ENCODE results near the gene BCAN.

Gene BCAN

DNA sequence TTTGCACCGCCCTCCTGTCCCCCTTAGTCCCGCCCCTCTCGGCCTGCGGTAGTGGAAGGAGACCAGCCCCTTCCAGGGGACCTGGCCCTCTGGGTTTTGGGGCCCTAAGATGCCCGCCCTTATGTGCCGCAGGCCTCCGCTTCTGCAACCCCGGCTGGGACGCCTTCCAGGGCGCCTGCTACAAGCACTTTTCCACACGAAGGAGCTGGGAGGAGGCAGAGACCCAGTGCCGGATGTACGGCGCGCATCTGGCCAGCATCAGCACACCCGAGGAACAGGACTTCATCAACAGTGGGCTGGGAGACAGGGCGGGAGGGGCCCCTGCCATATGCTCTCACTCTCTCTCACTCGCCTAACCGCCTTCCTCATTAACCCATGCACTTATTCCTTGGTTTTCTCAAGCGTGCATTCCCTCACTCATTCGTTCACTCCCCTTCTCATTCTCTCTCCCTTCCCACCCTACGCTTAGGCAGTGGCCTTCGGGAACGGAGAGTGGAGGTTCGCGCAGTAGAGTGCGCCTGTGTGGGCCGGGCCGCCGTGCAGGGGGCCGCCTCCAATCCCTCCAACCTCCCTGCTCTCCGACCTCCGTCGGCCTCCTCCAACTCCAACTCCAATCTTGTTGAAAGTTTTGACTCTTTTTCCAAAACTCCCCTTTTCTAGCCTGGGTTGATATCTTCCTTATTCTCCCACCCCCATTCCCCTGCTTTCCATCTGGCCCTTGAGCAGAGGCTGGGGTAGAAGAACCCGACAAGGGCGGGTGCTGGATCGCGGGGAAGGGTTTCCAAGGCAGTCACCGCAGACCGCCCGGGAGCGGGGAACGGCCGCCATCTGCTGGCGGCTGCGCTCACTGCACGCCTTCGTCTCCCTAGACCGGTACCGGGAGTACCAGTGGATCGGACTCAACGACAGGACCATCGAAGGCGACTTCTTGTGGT, 15.2 kb downstream of the BCAN start:
- Mint-ChIP-seq H3K4me1 (ENCODE audit: low read depth) (peaks cover 69% of the 10 kb centered on the region), H3K9me3 (no peaks in the 10 kb centered on the region), H3K27ac (peak overlapping the region; percentile 65), H3K4me3 (peak overlapping the region; percentile 59), H3K27me3 (peaks cover 69% of the 10 kb centered on the region), H3K36me3 (ENCODE audit: low read depth) (no peaks in the 10 kb centered on the region)
- intact Hi-C loops (cut with micrococcal nuclease), result loop anchor here (1.0 kb wide), 1 partner anchor 30 kb away; no protein-coding TSS in a partner anchor

DNA sequence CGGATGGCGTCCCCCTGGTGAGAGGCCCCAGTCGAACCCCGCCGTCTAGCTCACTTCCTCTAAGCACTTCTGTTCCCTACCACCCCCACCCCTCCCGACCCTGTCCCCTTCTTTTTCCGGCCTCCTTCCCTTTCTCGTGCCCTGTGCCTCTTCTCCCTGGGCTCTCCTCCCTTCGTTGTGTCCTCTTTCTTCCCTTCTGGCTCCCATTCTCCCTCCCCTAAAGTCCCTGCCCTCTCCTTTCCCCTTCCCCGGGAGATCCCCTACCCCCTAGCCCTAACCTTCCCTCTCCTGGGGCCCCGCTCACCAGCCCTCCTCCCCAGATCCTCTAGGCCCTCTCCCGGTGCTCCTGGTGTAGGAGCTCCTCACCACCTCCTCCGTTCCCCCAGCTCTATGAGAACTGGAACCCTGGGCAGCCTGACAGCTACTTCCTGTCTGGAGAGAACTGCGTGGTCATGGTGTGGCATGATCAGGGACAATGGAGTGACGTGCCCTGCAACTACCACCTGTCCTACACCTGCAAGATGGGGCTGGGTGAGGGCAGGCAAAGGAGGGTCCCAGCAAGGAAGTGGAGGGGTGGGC, 15.9 kb downstream of the BCAN start:
- H3K36me3 Mint-ChIP-seq (ENCODE audit: low read depth), result no peaks in the 10 kb centered on the region
- H3K4me3 Mint-ChIP-seq, result peak overlapping the region; percentile 59
- H3K9me3 Mint-ChIP-seq, result no peaks in the 10 kb centered on the region
- H3K27ac Mint-ChIP-seq, result peak overlapping the region; percentile 65
- intact Hi-C loops (cut with micrococcal nuclease), result loop anchor here (1.0 kb wide), 1 partner anchor 31 kb away; no protein-coding TSS in a partner anchor
- peaks cover 73% of the 10 kb centered on the region for H3K4me1 Mint-ChIP-seq (ENCODE audit: low read depth)
- peaks cover 67% of the 10 kb centered on the region for H3K27me3 Mint-ChIP-seq

DNA sequence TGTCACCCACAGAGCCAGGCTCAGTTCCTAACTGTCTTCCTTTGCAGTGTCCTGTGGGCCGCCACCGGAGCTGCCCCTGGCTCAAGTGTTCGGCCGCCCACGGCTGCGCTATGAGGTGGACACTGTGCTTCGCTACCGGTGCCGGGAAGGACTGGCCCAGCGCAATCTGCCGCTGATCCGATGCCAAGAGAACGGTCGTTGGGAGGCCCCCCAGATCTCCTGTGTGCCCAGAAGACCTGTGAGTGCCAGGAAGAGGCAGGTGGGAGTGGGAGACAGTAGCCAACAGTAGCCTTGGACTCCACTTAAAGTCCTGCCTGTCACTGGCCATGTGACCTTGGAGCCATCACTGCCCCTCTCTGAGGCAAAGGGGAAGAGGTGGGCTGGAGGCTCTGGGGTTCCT, 16.6 kb downstream of the BCAN start:
- peaks cover 67% of the 10 kb centered on the region for H3K27me3 Mint-ChIP-seq
- intact Hi-C loops (cut with micrococcal nuclease), result no loop called here
- H3K27ac Mint-ChIP-seq, result peak overlapping the region; percentile 65
- H3K9me3 Mint-ChIP-seq, result no peaks in the 10 kb centered on the region
- H3K4me3 Mint-ChIP-seq, result no peak overlapping the region
- peaks cover 80% of the 10 kb centered on the region for H3K4me1 Mint-ChIP-seq (ENCODE audit: low read depth)
- H3K36me3 Mint-ChIP-seq (ENCODE audit: low read depth), result no peaks in the 10 kb centered on the region

DNA sequence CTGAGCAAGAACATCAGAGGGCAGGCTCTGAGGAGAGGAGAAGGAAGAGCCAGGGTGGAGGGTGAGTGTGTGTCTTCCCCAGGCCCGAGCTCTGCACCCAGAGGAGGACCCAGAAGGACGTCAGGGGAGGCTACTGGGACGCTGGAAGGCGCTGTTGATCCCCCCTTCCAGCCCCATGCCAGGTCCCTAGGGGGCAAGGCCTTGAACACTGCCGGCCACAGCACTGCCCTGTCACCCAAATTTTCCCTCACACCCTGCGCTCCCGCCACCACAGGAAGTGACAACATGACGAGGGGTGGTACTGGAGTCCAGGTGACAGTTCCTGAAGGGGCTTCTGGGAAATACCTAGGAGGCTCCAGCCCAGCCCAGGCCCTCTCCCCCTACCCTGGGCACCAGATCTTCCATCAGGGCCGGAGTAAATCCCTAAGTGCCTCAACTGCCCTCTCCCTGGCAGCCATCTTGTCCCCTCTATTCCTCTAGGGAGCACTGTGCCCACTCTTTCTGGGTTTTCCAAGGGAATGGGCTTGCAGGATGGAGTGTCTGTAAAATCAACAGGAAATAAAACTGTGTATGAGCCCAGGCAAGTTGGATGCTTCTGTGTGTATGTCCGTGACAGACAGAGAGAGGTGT, 17.1 kb downstream of the BCAN start:
- Mint-ChIP-seq H3K27me3 (peaks cover 65% of the 10 kb centered on the region), H3K36me3 (ENCODE audit: low read depth) (no peaks in the 10 kb centered on the region), H3K4me3 (no peak overlapping the region), H3K9me3 (no peaks in the 10 kb centered on the region), H3K4me1 (ENCODE audit: low read depth) (peaks cover 86% of the 10 kb centered on the region), H3K27ac (peak overlapping the region; percentile 65)
- intact Hi-C loops (cut with micrococcal nuclease), result no loop called here

DNA sequence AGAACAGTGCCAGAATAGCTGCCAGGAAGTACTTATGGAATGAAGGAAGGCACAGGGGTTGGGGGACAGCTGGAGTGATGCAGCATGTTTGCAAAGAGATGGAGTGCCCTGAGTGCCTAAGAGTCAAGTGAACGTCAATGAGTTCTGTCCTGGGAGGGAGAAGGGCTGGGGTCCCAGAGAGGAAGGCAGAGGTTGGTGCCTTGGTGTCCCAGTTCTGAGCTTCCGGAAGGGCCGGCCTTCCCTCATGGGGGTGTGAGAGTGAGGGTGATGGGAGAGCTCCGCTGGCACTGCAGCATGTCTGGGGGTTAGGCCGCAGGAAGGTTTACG, 17.7 kb downstream of the BCAN start:
- H3K9me3 Mint-ChIP-seq, result no peaks in the 10 kb centered on the region

DNA sequence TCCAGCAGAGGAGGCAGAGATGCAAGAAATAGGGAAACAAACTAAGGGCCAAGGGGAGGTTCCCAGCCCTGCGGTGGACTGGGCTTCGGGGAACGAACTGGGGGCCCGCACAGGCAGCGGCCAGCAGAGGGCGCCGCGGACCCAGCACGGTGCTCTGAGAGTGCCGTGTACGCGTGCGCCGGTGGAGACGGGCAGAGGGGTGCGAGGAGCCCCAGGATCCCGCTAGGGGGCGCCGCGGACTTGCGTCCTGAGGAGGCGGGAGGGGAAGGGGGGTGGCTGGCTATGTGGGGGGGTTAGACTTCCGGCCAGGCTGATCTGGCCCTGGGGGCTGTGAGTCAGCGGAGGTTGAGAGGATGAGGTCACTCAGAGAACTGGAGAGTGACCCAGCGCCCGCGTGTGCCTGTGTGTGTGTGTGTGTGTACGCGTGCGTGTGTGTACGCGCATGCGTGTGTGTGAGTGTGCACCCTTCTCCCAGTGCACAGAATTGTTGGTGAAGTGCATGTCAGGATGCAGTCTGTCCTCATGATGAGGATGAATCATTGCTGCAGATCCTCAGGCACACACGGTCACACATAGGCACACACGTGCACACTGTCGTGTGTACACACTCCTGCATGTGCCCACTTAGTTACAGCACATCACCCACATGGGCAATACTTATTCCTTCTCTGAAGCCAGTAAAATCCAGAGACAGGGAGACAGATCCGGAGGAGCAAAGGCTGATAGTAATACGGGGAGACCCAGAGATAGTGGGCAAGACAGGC, 18.3 kb downstream of the BCAN start:
- peak overlapping the region; percentile 45 for H3K27ac Mint-ChIP-seq
- intact Hi-C loops (cut with micrococcal nuclease), result loop anchor here (2.0 kb wide), 1 partner anchor 19 kb away; no protein-coding TSS in a partner anchor
- H3K4me1 Mint-ChIP-seq (ENCODE audit: low read depth), result peaks cover 94% of the 10 kb centered on the region
- no peaks in the 10 kb centered on the region for H3K36me3 Mint-ChIP-seq (ENCODE audit: low read depth)
- peaks cover 61% of the 10 kb centered on the region for H3K27me3 Mint-ChIP-seq
- no peaks in the 10 kb centered on the region for H3K9me3 Mint-ChIP-seq
- H3K4me3 Mint-ChIP-seq, result peak overlapping the region; percentile 11

More for the DNA sequence above, 17.7 kb downstream of the BCAN start:
- peak overlapping the region; percentile 0 for H3K4me3 Mint-ChIP-seq
- peak overlapping the region; percentile 45 for H3K27ac Mint-ChIP-seq
- peaks cover 91% of the 10 kb centered on the region for H3K4me1 Mint-ChIP-seq (ENCODE audit: low read depth)
- H3K36me3 Mint-ChIP-seq (ENCODE audit: low read depth), result no peaks in the 10 kb centered on the region
- peaks cover 64% of the 10 kb centered on the region for H3K27me3 Mint-ChIP-seq
- intact Hi-C loops (cut with micrococcal nuclease), result no loop called here

DNA sequence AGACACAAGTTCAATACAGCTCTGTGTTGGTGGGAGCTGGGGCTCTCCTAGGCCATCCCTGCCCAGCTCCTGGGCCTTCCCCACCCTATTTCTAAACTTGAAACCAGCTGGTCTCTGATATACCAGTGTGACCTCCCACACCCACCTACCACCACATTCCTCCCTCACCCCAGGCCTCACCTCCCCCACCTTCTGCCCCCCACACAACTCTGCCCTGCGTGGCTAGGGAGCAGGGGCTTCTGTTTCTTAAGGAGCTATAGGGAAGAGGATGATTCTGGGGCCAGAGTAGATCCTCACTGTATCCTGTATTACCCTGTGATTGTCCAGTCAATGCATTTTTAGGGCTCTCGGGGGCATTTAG, 18.8 kb downstream of the BCAN start:
- H3K36me3 Mint-ChIP-seq (ENCODE audit: low read depth), result no peaks in the 10 kb centered on the region
- H3K27me3 Mint-ChIP-seq, result peaks cover 61% of the 10 kb centered on the region
- H3K4me1 Mint-ChIP-seq (ENCODE audit: low read depth), result peaks cover 94% of the 10 kb centered on the region
- H3K27ac Mint-ChIP-seq, result peak overlapping the region; percentile 45
- intact Hi-C loops (cut with micrococcal nuclease), result loop anchor here (2.0 kb wide), 1 partner anchor 18 kb away; no protein-coding TSS in a partner anchor
- H3K9me3 Mint-ChIP-seq, result no peaks in the 10 kb centered on the region
- no peak overlapping the region for H3K4me3 Mint-ChIP-seq

DNA sequence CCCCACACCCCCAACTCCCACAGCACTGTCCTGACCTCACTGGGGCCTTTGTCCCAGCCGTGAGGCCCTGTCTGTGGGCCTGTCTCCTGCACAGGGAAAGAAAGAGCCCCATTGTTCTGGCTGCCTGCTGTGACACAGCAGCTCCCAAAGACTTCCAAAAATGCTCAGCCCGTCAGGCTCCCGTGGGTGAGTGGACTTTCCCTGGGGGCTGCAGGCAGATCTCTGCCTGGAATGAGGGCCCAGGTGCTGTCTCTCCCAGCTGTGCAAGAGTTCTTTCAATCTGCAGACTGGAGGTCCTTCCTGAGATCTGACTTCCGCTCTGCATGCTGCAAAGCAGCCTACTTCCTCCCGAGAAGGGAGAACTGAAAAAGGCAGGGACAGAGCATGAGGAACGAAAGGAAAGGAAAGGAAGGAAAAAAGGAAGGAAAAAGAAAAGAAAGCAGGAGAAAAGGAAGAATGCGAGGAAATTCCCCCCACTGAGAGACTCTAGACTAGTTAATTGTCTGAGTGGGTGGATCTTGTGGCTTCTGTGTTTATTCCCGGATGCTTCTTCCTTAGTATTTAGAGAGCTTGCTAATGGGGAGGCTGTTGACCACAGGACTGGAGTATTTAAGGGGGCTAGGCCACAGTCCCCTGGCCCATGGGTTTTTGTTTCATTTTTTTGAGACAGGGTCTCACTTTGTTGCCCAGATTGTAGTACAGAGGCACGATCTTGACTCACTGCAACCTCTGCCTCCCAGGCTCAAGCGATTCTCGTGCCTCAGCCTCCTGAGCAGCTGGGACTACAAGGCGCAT, 20.3 kb downstream of the BCAN start:
- H3K9me3 Mint-ChIP-seq, result no peaks in the 10 kb centered on the region
- H3K27me3 Mint-ChIP-seq, result peaks cover 56% of the 10 kb centered on the region
- H3K4me3 Mint-ChIP-seq, result no peak overlapping the region
- peak overlapping the region; percentile 45 for H3K27ac Mint-ChIP-seq
- peaks cover 93% of the 10 kb centered on the region for H3K4me1 Mint-ChIP-seq (ENCODE audit: low read depth)
- intact Hi-C loops (cut with micrococcal nuclease), result no loop called here
- H3K36me3 Mint-ChIP-seq (ENCODE audit: low read depth), result no peaks in the 10 kb centered on the region

DNA sequence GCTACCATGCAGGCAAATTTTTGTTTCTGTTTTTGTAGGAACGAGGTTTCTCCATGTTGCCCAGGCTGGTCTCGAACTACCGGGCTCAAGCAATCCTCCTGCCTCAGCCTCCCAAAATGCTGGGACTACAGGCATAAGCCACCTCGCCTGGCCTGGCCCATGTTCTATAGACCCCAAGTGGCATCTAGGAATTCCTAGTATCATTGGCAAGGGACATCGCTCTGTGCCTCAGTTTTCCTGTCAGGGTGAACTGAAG, 20.8 kb downstream of the BCAN start:
- no peaks in the 10 kb centered on the region for H3K9me3 Mint-ChIP-seq
- no peaks in the 10 kb centered on the region for H3K36me3 Mint-ChIP-seq (ENCODE audit: low read depth)
- intact Hi-C loops (cut with micrococcal nuclease), result no loop called here
- no peak overlapping the region for H3K4me3 Mint-ChIP-seq
- peaks cover 87% of the 10 kb centered on the region for H3K4me1 Mint-ChIP-seq (ENCODE audit: low read depth)
- H3K27ac Mint-ChIP-seq, result peak overlapping the region; percentile 11
- H3K27me3 Mint-ChIP-seq, result peaks cover 53% of the 10 kb centered on the region

DNA sequence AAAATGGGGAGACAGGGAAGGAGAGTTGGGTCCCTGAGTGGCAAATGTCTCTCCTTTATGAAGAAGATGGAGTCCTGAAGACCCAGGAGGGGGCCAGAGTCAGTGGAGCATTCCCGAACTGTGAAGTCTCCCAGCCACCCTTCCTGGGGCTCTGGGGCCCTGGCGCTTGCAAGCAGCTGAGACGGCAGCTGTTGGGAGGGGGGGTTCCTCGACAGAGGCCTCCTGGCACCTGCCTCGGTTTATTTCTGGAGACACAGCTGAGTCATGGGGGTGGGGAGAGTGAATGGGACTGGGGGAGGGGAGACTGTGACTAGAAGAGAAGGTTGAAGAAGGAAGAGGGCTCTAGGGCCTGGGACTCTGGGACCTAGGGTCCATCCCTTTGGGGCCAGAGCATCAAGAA, 21.3 kb downstream of the BCAN start:
- Mint-ChIP-seq H3K36me3 (ENCODE audit: low read depth) (no peaks in the 10 kb centered on the region), H3K4me3 (no peak overlapping the region), H3K9me3 (no peaks in the 10 kb centered on the region), H3K27ac (peak overlapping the region; percentile 11), H3K4me1 (ENCODE audit: low read depth) (peaks cover 83% of the 10 kb centered on the region), H3K27me3 (peaks cover 48% of the 10 kb centered on the region)
- intact Hi-C loops (cut with micrococcal nuclease), result no loop called here

DNA sequence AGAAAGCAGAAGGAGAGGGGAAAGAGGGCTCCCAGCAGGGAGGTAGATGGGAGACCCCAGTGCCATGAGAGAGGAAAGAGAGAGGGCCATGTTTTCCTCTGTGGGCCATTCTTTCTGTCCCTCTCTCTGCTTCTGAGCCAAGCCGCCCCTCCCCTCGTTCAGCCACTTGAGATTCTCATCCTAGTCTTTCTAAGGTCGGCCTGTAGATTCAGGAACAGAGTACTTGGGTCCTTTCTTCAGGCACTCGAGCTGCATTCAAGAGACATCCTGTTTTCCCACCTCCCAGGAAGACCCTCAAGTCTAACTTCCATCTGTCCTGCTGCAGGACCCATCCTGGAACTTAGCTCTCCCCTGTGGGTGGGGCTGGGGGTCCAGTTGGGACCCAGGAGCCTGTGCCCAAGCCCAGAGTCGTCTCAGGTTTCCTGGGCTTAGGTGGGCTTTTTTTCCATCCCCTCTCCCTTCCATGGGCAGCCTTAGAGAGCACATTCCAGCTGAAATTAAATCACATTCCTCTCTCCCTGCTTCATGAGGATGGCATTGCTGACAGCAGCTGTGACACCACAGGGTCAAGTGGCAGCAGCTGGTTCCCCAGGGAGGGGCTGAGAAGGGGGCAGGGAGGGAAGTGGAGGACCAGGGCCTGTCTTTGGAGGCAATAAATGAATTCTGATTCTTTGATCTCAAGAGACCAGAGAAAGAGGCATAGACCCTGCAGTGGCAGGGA, 22.3 kb downstream of the BCAN start:
- intact Hi-C loops (cut with micrococcal nuclease), result no loop called here
- Mint-ChIP-seq H3K36me3 (ENCODE audit: low read depth) (no peaks in the 10 kb centered on the region), H3K27me3 (peaks cover 41% of the 10 kb centered on the region), H3K9me3 (no peaks in the 10 kb centered on the region), H3K4me1 (ENCODE audit: low read depth) (peaks cover 72% of the 10 kb centered on the region), H3K27ac (no peak overlapping the region), H3K4me3 (no peak overlapping the region)

DNA sequence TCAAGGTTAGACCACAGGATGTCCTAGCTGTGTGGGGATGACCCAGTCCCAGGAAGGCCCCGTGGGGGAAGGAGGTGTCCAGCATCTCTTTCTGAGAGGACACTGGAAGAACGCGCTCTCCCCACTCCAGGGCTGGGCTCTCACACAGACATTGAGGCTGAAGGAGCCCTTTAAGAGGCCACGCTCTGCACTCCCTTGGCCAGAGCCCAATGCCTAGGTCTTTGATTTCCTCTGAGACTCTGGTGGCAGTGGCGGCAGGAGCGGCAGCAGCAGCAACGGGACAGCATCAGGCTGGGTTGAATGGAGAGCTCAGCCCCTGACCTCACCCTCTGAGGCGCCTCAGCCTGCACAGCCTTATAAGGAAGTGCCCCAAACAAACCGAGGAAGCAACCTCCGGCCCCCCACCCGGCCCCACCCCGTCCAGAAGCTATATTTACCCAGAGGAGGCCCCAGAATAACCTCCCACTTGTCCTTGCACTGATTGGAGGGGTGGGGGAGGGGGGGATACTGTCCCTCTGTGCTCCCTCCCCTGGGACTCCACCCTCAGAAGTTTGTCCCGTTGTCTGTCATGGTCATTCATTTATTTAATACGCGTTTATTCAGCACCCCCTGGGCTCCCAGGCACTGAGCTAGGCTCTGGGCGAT, 23.0 kb downstream of the BCAN start:
- H3K9me3 Mint-ChIP-seq, result no peaks in the 10 kb centered on the region
- H3K27me3 Mint-ChIP-seq, result peaks cover 41% of the 10 kb centered on the region
- no peaks in the 10 kb centered on the region for H3K36me3 Mint-ChIP-seq (ENCODE audit: low read depth)
- H3K4me3 Mint-ChIP-seq, result no peak overlapping the region
- H3K4me1 Mint-ChIP-seq (ENCODE audit: low read depth), result peaks cover 66% of the 10 kb centered on the region
- intact Hi-C loops (cut with micrococcal nuclease), result no loop called here
- H3K27ac Mint-ChIP-seq, result no peak overlapping the region

All from dendritic cell treated with granulocyte-macrophage colony-stimulating factor and Interleukin-4, amounts not matched to agents 40 ng/mL and 50 ng/mL, for 4 days (primary cell).